ENCODE measurements around the gene BMP4.

Gene BMP4

DNA sequence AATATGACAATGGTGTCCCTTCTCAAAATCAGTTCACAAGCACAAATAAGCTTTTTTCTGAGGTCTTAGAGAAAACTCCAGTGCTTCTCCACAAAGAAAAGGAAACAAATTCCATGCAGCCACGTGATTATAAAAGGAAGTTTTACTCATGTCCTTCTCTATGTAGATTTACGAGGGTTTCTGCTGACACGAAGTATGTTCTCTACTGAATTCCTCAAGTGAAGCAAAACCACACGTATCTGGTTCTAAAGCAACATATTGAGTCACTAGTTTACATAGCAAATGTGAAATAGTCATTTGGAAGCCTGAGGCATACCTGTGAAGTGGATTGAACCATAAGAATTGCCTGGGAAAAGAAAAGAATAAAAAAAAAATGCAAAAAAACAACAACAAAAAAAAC is 31.9 kb downstream of the BMP4 start:
- in situ Hi-C loops (cut with MboI; ENCODE audit: low sequenced_read_pairs): no loop called here
- no peaks in the 10 kb centered on the region for H3K9me3 ChIP-seq
- DNase-seq (ENCODE audit: low spot score in 2 of 2): no peak
- no peaks in the 10 kb centered on the region for H3K27me3 ChIP-seq (ENCODE audit: low read depth)
- no peaks in the 10 kb centered on the region for H3K36me3 ChIP-seq (replicated peaks)
- peaks cover 15% of the 10 kb centered on the region; the same call in 1 of the 2 replicates for H3K4me1 ChIP-seq
- H3K4me3 ChIP-seq: no peak overlapping the region

DNA sequence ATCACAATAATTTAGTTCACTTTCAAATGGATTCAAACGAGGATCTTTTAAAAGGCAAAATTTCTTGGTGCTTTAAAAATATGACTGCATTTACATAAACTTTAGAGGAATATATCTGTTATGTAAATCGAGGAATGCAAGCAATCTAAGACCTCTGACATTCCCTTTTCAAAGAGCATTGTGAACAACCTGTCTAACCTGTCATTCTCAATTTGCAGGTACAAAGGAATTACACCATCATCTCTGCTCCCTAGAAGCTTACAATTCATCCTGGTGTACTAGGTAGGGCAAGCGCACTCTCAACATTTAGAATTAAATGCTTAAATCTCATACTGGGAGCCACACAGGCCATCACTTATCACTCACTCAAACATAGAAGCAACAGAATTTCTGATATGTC is 35.6 kb downstream of the BMP4 start:
- Histone ChIP-seq H3K4me1 (peaks cover 15% of the 10 kb centered on the region; the same call in 1 of the 2 replicates), H3K9me3 (no peaks in the 10 kb centered on the region), H3K4me3 (no peak overlapping the region), H3K27me3 (ENCODE audit: low read depth) (no peaks in the 10 kb centered on the region), H3K36me3 (replicated peaks) (no peaks in the 10 kb centered on the region)
- DNase-seq (ENCODE audit: low spot score in 2 of 2): peak in 1 of 2 experiments; percentile 82
- in situ Hi-C loops (cut with MboI; ENCODE audit: low sequenced_read_pairs): no loop called here

- Histone ChIP-seq H3K9me3 (no peaks in the 10 kb centered on the region), H3K4me3 (no peak overlapping the region), H3K4me1 (peaks cover 8% of the 10 kb centered on the region; the same call in 1 of the 2 replicates), H3K36me3 (replicated peaks) (no peaks in the 10 kb centered on the region), H3K27me3 (ENCODE audit: low read depth) (no peaks in the 10 kb centered on the region)
- DNase-seq (ENCODE audit: low spot score in 2 of 2): no peak
- in situ Hi-C loops (cut with MboI; ENCODE audit: low sequenced_read_pairs): no loop called here
These were observed 40.4 kb downstream of the BMP4 start for GRCh38 chr14:53916239-53916638.

GRCh38 chr14:53915364-53916014 is 41.1 kb downstream of the BMP4 start:
- no peak for DNase-seq (ENCODE audit: low spot score in 2 of 2)
- no peaks in the 10 kb centered on the region for H3K27me3 ChIP-seq (ENCODE audit: low read depth)
- no peaks in the 10 kb centered on the region for H3K36me3 ChIP-seq (replicated peaks)
- H3K4me3 ChIP-seq: no peak overlapping the region
- in situ Hi-C loops (cut with MboI; ENCODE audit: low sequenced_read_pairs): no loop called here
- peaks cover 4% of the 10 kb centered on the region; the same call in 1 of the 2 replicates for H3K4me1 ChIP-seq
- no peaks in the 10 kb centered on the region for H3K9me3 ChIP-seq

- in situ Hi-C loops (cut with MboI; ENCODE audit: low sequenced_read_pairs): no loop called here
- Histone ChIP-seq H3K9me3 (no peaks in the 10 kb centered on the region), H3K27me3 (ENCODE audit: low read depth) (0 out of 2 replicates have a peak, but pooled peaks cover 2% of the 10 kb centered on the region), H3K36me3 (replicated peaks) (no peaks in the 10 kb centered on the region), H3K4me3 (no peak overlapping the region), H3K4me1 (no peaks in the 10 kb centered on the region)
- no peak for DNase-seq (ENCODE audit: low spot score in 2 of 2)
These were observed 44.6 kb downstream of the BMP4 start for GRCh38 chr14:53912021-53912420.

- Histone ChIP-seq H3K9me3 (no peaks in the 10 kb centered on the region), H3K4me1 (no peaks in the 10 kb centered on the region), H3K27me3 (ENCODE audit: low read depth) (0 out of 2 replicates have a peak, but pooled peaks cover 2% of the 10 kb centered on the region), H3K36me3 (replicated peaks) (no peaks in the 10 kb centered on the region), H3K4me3 (no peak overlapping the region)
- DNase-seq (ENCODE audit: low spot score in 2 of 2): no peak
- in situ Hi-C loops (cut with MboI; ENCODE audit: low sequenced_read_pairs): no loop called here
These were observed 48.2 kb downstream of the BMP4 start for GRCh38 chr14:53908416-53908815.

- Histone ChIP-seq H3K27me3 (ENCODE audit: low read depth) (no peaks in the 10 kb centered on the region), H3K9me3 (no peaks in the 10 kb centered on the region), H3K4me3 (no peak overlapping the region), H3K4me1 (no peaks in the 10 kb centered on the region), H3K36me3 (replicated peaks) (no peaks in the 10 kb centered on the region)
- in situ Hi-C loops (cut with MboI; ENCODE audit: low sequenced_read_pairs): no loop called here
- DNase-seq (ENCODE audit: low spot score in 2 of 2): no peak
These were observed 54.3 kb downstream of the BMP4 start for GRCh38 chr14:53902307-53902706.

DNA sequence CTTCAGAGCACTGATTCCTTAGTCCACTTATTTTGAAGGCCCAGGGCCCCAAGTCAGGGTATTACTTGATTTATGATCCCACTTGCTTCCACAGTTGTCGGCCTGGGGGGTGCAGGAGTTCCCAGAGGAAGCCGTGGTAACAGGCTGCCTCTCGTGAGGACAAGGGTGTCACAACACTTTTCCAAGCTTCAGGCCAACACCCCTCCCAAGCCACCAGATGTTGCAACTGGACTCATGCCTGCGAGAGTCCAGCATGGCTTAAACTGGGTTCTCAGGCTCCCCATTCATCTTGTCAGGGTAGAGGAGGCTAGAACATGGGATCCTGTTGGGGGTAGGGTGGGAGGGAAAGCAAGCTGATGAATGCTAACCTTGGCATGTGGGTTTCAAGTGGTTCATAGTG is 56.1 kb downstream of the BMP4 start:
- DNase-seq (ENCODE audit: low spot score in 2 of 2): no peak
- no peaks in the 10 kb centered on the region for H3K27me3 ChIP-seq (ENCODE audit: low read depth)
- no peaks in the 10 kb centered on the region for H3K4me1 ChIP-seq

More for the DNA sequence above, 56.1 kb downstream of the BMP4 start:
- no peaks in the 10 kb centered on the region for H3K36me3 ChIP-seq (replicated peaks)
- in situ Hi-C loops (cut with MboI; ENCODE audit: low sequenced_read_pairs): no loop called here
- H3K9me3 ChIP-seq: no peaks in the 10 kb centered on the region
- no peak overlapping the region for H3K4me3 ChIP-seq
